K562 (cell line): ENCODE measurements around the gene ZBTB20. TPM values are rescaled to one million over a fixed set of nuclear protein-coding genes. Genes with fewer than 3 reads are reported as not detected.

Experiments
- ATAC-seq: fragments of 200-7000 bp; cut with Tn5 transposase; 3 replicates; pipeline ENCODE4 v1.9.1; 2020; ENCODE audit warnings: moderate library complexity
- BruUV-seq: library from RNA; stranded (reverse); fragments of 400-500 nt; replicated peaks from 2 replicates; lab custom pipeline; 2021; lab: Mats Ljungman, UMichigan
- CTCF ChIA-PET: fragments of 300-600 bp; formaldehyde crosslinking; extraction: SDS; loops from one replicate; lab custom pipeline; 2021; ENCODE audit warnings: low intra/inter-chr PET ratio; lab: Yijun Ruan, JAX
- POLR2A ChIA-PET: fragments of 300-600, 350-650 bp; sonication (Branson Sonifier 250); formaldehyde crosslinking; extraction: SDS; loops from one replicate; lab custom pipeline; 2021; ENCODE audit warnings: antibody characterized with exemption, inconsistent platforms; lab: Yijun Ruan, JAX
- DNase-seq, 4 experiments: peaks; one replicate each; pipeline versions ENCODE4 v3.0.0 to v3.0.0-alpha.2; 2011 to 2018; ENCODE audit warnings: low spot score in 3 of 4, mixed read lengths in 3 of 4; ENCODE audit errors: extremely low read depth in 1 of 4
- FAIRE-seq: peaks from 2 replicates; lab custom pipeline; 2011; peaks lifted over from hg19 to GRCh38; lab: Jason Lieb, UNC
- H2AFZ ChIP-seq: 2 replicates; pipeline ENCODE4 v1.6.0; 2011; ENCODE audit warnings: low read depth, low read length, control low read depth, inconsistent platforms
- H3K27ac ChIP-seq: fragments of 200-600 bp; 3 replicates; pipeline ENCODE4 v1.8.0; 2011; ENCODE audit warnings: low read depth, mild to moderate bottlenecking, control low read depth, inconsistent platforms, low read length, moderate library complexity, mixed read lengths; ENCODE audit errors: extremely low read depth
- H3K27me3 ChIP-seq, 2 experiments: fragments of 300-600 bp in 1 of 2; 2 replicates in 1 of 2; 3 replicates in 1 of 2; pipeline versions ENCODE4 v1.6.0 to v1.8.0; 2011; ENCODE audit warnings: inconsistent platforms in 2 of 2, low read length in 2 of 2, mild to moderate bottlenecking in 1 of 2, mixed read lengths in 1 of 2, moderate library complexity in 1 of 2; ENCODE audit not compliant: control insufficient read depth in 2 of 2, insufficient read depth in 2 of 2
- H3K36me3 ChIP-seq: fragments of 300-600 bp; 3 replicates; pipeline ENCODE4 v1.8.0; 2011; ENCODE audit warnings: mild to moderate bottlenecking, low read length, inconsistent platforms; ENCODE audit not compliant: control insufficient read depth, insufficient read depth
- H3K4me1 ChIP-seq, 2 experiments: fragments of 200-600 bp in 1 of 2; replicated peaks in 1 of 2; 2 replicates in 1 of 2; 3 replicates in 1 of 2; pipeline versions ENCODE4 v1.5.1 to v1.8.0; 2011; ENCODE audit warnings: inconsistent platforms in 2 of 2, low read length in 2 of 2, mild to moderate bottlenecking in 1 of 2, mixed read lengths in 1 of 2, moderate library complexity in 1 of 2; ENCODE audit not compliant: control insufficient read depth in 2 of 2, insufficient read depth in 2 of 2
- H3K4me2 ChIP-seq: 2 replicates; pipeline ENCODE4 v1.6.1; 2011; ENCODE audit warnings: low read length, control low read depth, inconsistent platforms, mixed read lengths; ENCODE audit not compliant: insufficient read depth
- H3K4me3 ChIP-seq: fragments of 200-600 bp; sonication (generic), shearing (Covaris generic); 2 replicates; pipeline ENCODE4 v1.5.1; 2016; ENCODE audit warnings: control low read depth, inconsistent platforms
- H3K79me2 ChIP-seq: fragments of 200-600 bp; 3 replicates; pipeline ENCODE4 v1.8.0; 2011; ENCODE audit warnings: low read length, inconsistent platforms; ENCODE audit not compliant: control insufficient read depth, insufficient read depth
- H3K9ac ChIP-seq, 2 experiments: 2 replicates each; pipeline versions ENCODE4 v1.6.0 to v1.6.1; 2011; ENCODE audit warnings: low read depth in 2 of 2, low read length in 2 of 2, control low read depth in 1 of 2, inconsistent platforms in 1 of 2, mild to moderate bottlenecking in 1 of 2, mixed read lengths in 1 of 2; ENCODE audit not compliant: insufficient read depth in 1 of 2
- H3K9me1 ChIP-seq: one replicate; pipeline ENCODE4 v1.6.0; 2011; ENCODE audit warnings: inconsistent platforms, mild to moderate bottlenecking, low read length, moderate library complexity; ENCODE audit not compliant: control insufficient read depth, insufficient read depth
- H3K9me3 ChIP-seq: replicated peaks from 2 replicates; pipeline ENCODE4 v1.5.1; 2011; ENCODE audit warnings: low read depth, low read length, inconsistent platforms; ENCODE audit not compliant: control insufficient read depth, insufficient read depth
- H4K20me1 ChIP-seq: replicated peaks from 2 replicates; pipeline ENCODE4 v1.6.1; 2011; ENCODE audit warnings: low read length, inconsistent platforms, mixed read lengths; ENCODE audit not compliant: control insufficient read depth, insufficient read depth
- EHMT2 ChIP-seq: fragments of 450-650 bp; IDR thresholded peaks from 2 replicates; pipeline ENCODE4 v1.6.1; 2018; ENCODE audit warnings: antibody characterized with exemption
- NRF1 ChIP-seq, 2 experiments: fragments of 450-650 bp; IDR thresholded peaks in 1 of 2; conservative IDR thresholded peaks in 1 of 2; 2 replicates each; pipeline ENCODE4 v1.6.1; 2014; ENCODE audit warnings: mild to moderate bottlenecking in 2 of 2
- SAFB ChIP-seq: fragments of 200-400 bp; formaldehyde crosslinking; IDR thresholded peaks from 2 replicates; pipeline ENCODE4 v1.6.1; 2017; ENCODE audit warnings: low read depth, low read length, borderline replicate concordance
- TOE1 ChIP-seq, 2 experiments: fragments of 450-650 bp in 1 of 2; sonication (generic) in 1 of 2; formaldehyde crosslinking in 1 of 2; IDR thresholded peaks; 2 replicates each; pipeline versions ENCODE4 v1.7.1 to v1.8.0; 2016 to 2022; ENCODE audit warnings: borderline replicate concordance in 2 of 2, mild to moderate bottlenecking in 2 of 2, antibody characterized with exemption in 1 of 2, inconsistent platforms in 1 of 2, low read depth in 1 of 2, missing genetic modification reagents in 1 of 2, moderate library complexity in 1 of 2
- XRCC5 ChIP-seq: fragments of 200-400 bp; formaldehyde crosslinking; IDR thresholded peaks from 2 replicates; pipeline ENCODE4 v1.6.1; 2017; ENCODE audit warnings: low read depth, mild to moderate bottlenecking, low read length
- ZKSCAN8 ChIP-seq: fragments of 200-800 bp; sonication (Bioruptor generic); IDR thresholded peaks from 2 replicates; pipeline ENCODE4 v1.6.1; 2016; ENCODE audit warnings: missing genetic modification characterization, missing compliant biosample characterization
- ZNF717 ChIP-seq: fragments of 250-450 bp; sonication (Bioruptor Pico); IDR thresholded peaks from 2 replicates; pipeline ENCODE4 v1.5.0; 2021
- WGBS: fragments of 100-300 bp; shearing (Covaris generic); methylation state at CpG from one replicate; pipeline ENCODE4 v1.1.6; 2016; ENCODE audit warnings: low coverage, mixed read lengths; ENCODE audit not compliant: insufficient coverage; ENCODE audit errors: missing lambda C conversion rate; 5-methylcytosine and 5-hydroxymethylcytosine counted together
- in situ Hi-C: fragments of 300-500 bp; cut with MboI; formaldehyde crosslinking; loops from 4 replicates; pipeline ENCODE4 v1.15.0; 2018; ENCODE audit warnings: inconsistent platforms, mixed read lengths
- intact Hi-C: fragments of 100-400 bp; cut with micrococcal nuclease; formaldehyde crosslinking; loops from 2 replicates; pipeline ENCODE4 v1.14.2; 2022
- polyA plus RNA-seq, 8 experiments: library from polyadenylated mRNA; depleted of rRNA in 4 of 8; stranded (reverse) in 5 of 8; unstranded in 3 of 8; fragments of >200 nt; fragmentation: Nextera tagmentation in 2 of 8; fragmentation: Illumina TruSeq in 1 of 8; extraction: Ambion mirVana in 2 of 8; extraction: Trizol in 1 of 8; gene quantifications; 2 replicates each; pipeline versions ENCODE4 v1.2.1 to v1.2.3, GENCODE V29; 2011 to 2014; ENCODE audit warnings: inconsistent platforms in 1 of 8, missing spikeins in 1 of 8
- total RNA-seq, 7 experiments: library from RNA; depleted of rRNA in 6 of 7; stranded (reverse); fragments of >200 nt in 6 of 7; fragmentation: Illumina TruSeq in 2 of 7; extraction: Trizol in 2 of 7; gene quantifications; 2 replicates each; pipeline versions ENCODE4 v1.2.1 to v1.2.3, GENCODE V29; 2011 to 2021; ENCODE audit warnings: low replicate concordance in 1 of 7
- TF ChIP-seq, protein P1 (sequence below): fragments of 450-650 bp; IDR thresholded peaks from 2 replicates; pipeline ENCODE4 v1.7.1; 2018; ENCODE audit warnings: mild to moderate bottlenecking, low read depth; ENCODE audit not compliant: partially characterized antibody
- TF ChIP-seq, protein P2 (sequence below): fragments of 450-650 bp; conservative IDR thresholded peaks from 2 replicates; pipeline ENCODE4 v1.6.1; 2016; ENCODE audit warnings: missing genetic modification characterization, low read depth, mild to moderate bottlenecking, missing compliant biosample characterization, moderate library complexity
- TF ChIP-seq, protein P3 (sequence below): fragments of 450-650 bp; IDR thresholded peaks from 2 replicates; pipeline ENCODE4 v1.6.1; 2016
- TF ChIP-seq, protein P4 (sequence below), 2 experiments: fragments of 450-650 bp in 1 of 2; sonication (generic) in 1 of 2; formaldehyde crosslinking in 1 of 2; IDR thresholded peaks in 1 of 2; conservative IDR thresholded peaks in 1 of 2; 2 replicates each; pipeline versions ENCODE4 v1.6.1 to v1.8.1; 2016 to 2023; ENCODE audit warnings: mild to moderate bottlenecking in 2 of 2, moderate library complexity in 2 of 2, inconsistent platforms in 1 of 2, missing genetic modification reagents in 1 of 2

ZBTB20 gene
- total and polyA plus RNA-seq, 9 of the 15 experiments (the other 6 are each of a cell fraction or from before 2014, with no cell fraction given): 0.17 to 1.7 (median 0.45) TPM

DNA sequence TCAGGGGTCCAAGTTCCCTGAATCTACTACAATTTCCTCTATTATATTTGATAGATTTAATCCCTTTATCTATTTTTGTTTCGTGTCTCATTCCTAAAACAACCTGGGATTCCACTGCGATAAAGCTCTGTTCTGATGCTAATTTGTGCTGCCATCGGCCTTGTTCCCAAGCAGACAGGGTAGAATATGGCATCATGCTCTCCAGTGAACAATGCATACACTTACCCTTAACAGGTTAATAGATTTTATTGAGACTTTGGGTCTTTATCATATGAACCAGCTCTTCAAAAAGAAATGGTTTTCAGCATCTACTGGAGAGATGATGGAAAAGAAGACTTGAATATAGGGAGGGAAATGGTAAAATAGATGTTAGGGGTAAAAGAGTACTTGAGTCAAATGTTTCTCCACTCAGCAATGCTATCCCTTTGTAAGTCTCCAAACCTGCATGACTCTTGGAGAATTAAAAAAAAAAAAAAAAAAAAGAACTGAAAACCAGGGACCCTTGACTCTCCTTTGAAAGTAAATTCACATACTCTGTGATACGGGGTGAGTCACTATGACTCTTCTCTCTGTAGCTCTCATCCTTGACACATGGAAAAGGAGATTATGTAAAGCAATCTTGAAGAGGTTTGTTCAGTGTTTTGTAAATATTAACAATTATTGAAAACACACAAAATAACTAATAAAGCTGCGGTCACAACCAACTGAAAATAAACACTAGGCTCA lies 268.8 kb downstream of the ZBTB20 start (continued):
- TF ChIP-seq, protein P1, sequence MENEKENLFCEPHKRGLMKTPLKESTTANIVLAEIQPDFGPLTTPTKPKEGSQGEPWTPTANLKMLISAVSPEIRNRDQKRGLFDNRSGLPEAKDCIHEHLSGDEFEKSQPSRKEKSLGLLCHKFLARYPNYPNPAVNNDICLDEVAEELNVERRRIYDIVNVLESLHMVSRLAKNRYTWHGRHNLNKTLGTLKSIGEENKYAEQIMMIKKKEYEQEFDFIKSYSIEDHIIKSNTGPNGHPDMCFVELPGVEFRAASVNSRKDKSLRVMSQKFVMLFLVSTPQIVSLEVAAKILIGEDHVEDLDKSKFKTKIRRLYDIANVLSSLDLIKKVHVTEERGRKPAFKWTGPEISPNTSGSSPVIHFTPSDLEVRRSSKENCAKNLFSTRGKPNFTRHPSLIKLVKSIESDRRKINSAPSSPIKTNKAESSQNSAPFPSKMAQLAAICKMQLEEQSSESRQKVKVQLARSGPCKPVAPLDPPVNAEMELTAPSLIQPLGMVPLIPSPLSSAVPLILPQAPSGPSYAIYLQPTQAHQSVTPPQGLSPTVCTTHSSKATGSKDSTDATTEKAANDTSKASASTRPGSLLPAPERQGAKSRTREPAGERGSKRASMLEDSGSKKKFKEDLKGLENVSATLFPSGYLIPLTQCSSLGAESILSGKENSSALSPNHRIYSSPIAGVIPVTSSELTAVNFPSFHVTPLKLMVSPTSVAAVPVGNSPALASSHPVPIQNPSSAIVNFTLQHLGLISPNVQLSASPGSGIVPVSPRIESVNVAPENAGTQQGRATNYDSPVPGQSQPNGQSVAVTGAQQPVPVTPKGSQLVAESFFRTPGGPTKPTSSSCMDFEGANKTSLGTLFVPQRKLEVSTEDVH: no peak

DNA sequence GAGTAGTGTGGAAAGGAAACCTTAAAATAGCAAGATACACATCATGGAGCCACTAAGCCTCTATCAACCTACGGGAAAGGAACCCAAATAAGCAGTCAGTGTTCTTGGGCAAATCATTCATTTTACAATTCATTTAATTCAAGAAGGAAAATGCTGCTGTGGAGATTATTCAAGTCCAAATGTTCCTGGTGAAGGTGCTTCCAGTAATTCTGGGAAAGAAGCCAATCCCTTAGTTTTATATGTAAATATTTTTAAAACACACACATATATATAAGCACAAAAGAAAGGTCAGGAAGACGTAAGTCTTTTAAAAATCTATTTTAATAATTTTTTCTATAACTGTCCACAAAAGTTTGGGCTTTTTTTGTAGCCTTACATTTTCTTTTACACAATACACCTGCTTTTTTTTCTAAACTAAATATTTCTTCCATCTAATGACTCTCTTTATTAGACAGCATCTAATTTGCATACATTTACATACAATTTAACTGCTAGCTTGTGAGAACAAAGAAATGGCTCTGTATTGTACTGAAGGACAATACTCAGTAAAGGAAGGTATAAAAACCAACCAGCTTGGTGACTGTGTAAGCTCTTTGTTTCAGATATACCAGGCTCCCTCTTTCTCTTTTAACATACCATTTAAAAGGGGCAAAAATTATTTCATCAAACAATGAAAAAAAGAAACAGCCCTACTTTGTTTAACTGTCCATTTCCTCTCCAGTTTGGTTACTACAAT lies 269.5 kb downstream of the ZBTB20 start:
- ChIA-PET POLR2A (interaction anchor here (0.6 kb wide), 1 partner anchor 681 kb away, joined by 3 read pairs; no protein-coding TSS in a partner anchor), CTCF (no interaction called here)
- Histone ChIP-seq H4K20me1 (no peaks in the 10 kb centered on the region), H2AFZ (no peak overlapping the region), H3K4me1 (no peaks in the 10 kb centered on the region), H3K9me1 (no peaks in the 10 kb centered on the region), H3K36me3 (no peaks in the 10 kb centered on the region), H3K27me3 (no peaks in the 10 kb centered on the region), H3K9me3 (no peaks in the 10 kb centered on the region), H3K27ac (no peak overlapping the region), H3K4me3 (no peak overlapping the region), H3K4me2 (no peak overlapping the region), H3K9ac (no peak overlapping the region), H3K79me2 (no peaks in the 10 kb centered on the region)
- ATAC-seq: no peak
- TF ChIP-seq EHMT2: no peak
- TF ChIP-seq, protein P2, sequence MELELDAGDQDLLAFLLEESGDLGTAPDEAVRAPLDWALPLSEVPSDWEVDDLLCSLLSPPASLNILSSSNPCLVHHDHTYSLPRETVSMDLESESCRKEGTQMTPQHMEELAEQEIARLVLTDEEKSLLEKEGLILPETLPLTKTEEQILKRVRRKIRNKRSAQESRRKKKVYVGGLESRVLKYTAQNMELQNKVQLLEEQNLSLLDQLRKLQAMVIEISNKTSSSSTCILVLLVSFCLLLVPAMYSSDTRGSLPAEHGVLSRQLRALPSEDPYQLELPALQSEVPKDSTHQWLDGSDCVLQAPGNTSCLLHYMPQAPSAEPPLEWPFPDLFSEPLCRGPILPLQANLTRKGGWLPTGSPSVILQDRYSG: no peak
- TF ChIP-seq NRF1 (conservative IDR thresholded peaks at IDR 0.05 in 1 of 2, IDR thresholded peaks at IDR 0.05 in 1 of 2): no peak
- TF ChIP-seq, protein P3, sequence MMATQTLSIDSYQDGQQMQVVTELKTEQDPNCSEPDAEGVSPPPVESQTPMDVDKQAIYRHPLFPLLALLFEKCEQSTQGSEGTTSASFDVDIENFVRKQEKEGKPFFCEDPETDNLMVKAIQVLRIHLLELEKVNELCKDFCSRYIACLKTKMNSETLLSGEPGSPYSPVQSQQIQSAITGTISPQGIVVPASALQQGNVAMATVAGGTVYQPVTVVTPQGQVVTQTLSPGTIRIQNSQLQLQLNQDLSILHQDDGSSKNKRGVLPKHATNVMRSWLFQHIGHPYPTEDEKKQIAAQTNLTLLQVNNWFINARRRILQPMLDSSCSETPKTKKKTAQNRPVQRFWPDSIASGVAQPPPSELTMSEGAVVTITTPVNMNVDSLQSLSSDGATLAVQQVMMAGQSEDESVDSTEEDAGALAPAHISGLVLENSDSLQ: no peak
- TF ChIP-seq ZKSCAN8 (CRISPR knock-in tag): no peak
- no peak for TF ChIP-seq XRCC5
- no peak for TF ChIP-seq SAFB
- TF ChIP-seq, protein P4, sequence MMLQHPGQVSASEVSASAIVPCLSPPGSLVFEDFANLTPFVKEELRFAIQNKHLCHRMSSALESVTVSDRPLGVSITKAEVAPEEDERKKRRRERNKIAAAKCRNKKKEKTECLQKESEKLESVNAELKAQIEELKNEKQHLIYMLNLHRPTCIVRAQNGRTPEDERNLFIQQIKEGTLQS (IDR thresholded peaks at IDR 0.05): no peak
- TF ChIP-seq, protein P4 (CRISPR knock-in tag; conservative IDR thresholded peaks at IDR 0.05): no peak
- TF ChIP-seq TOE1 (IDR thresholded peaks at IDR 0.05; ENCODE audit: borderline replicate concordance): no peak
- TF ChIP-seq TOE1 (CRISPR knock-in tag; IDR thresholded peaks at IDR 0.05; ENCODE audit: borderline replicate concordance, low read depth): no peak
- TF ChIP-seq ZNF717 (CRISPR knock-in tag): no peak
- in situ Hi-C loops (no loop called here), intact Hi-C loops (no loop called here)
- DNase-seq: no peak
- BruUV-seq: no TSS peak
- WGBS: 27% methylated on average over 2 of the region's 2 CpGs
- no peak for FAIRE-seq
